Kidney (tissue), 14 donors: Measurements from ENCODE around the gene CRMP1. TPM values are rescaled to one million over a fixed set of nuclear protein-coding genes. Genes with fewer than 3 reads are reported as not detected.

Experiments used
- DNase-seq, 5 donors: peaks; one replicate each; pipeline ENCODE4 v3.0.0-alpha.2; 2013 to 2020
- FAIRE-seq: peaks from 2 replicates; lab custom pipeline; 2012; peaks lifted over from hg19 to GRCh38; lab: Jason Lieb, UNC
- H3K27ac ChIP-seq, 2 donors: one replicate each; pipeline ENCODE4 v1.7.0; 2013; ENCODE audit warnings: low read depth in 2 of 2, low read length in 2 of 2, inconsistent platforms in 1 of 2
- H3K27me3 ChIP-seq: one replicate; pipeline ENCODE4 v1.7.1; 2013; ENCODE audit warnings: low read length, inconsistent platforms; ENCODE audit not compliant: control insufficient read depth, insufficient read depth
- H3K36me3 ChIP-seq, 3 donors: one replicate each; pipeline versions ENCODE4 v1.7.0 to v1.7.1; 2013; ENCODE audit warnings: low read length in 3 of 3, control low read depth in 1 of 3, inconsistent platforms in 1 of 3; ENCODE audit not compliant: insufficient read depth in 3 of 3, control insufficient read depth in 2 of 3
- H3K4me1 ChIP-seq, 3 donors: one replicate each; pipeline versions ENCODE4 v1.7.0 to v1.7.1; 2013; ENCODE audit warnings: low read length in 3 of 3, inconsistent platforms in 1 of 3, low read depth in 1 of 3; ENCODE audit not compliant: control insufficient read depth in 2 of 3, insufficient read depth in 2 of 3
- H3K4me3 ChIP-seq, 3 donors: one replicate each; pipeline versions ENCODE4 v1.7.0 to v1.8.1; 2013; ENCODE audit warnings: low read length in 3 of 3, control low read depth in 1 of 3, inconsistent platforms in 1 of 3
- H3K9ac ChIP-seq, 3 donors: one replicate each; pipeline versions ENCODE4 v1.7.0 to v1.7.1; 2013; ENCODE audit warnings: low read length in 3 of 3, control low read depth in 1 of 3, inconsistent platforms in 1 of 3
- H3K9me3 ChIP-seq, 3 donors: one replicate each; pipeline versions ENCODE4 v1.7.0 to v1.7.1; 2013; ENCODE audit warnings: low read length in 3 of 3, control low read depth in 1 of 3, inconsistent platforms in 1 of 3; ENCODE audit not compliant: control insufficient read depth in 2 of 3, insufficient read depth in 1 of 3
- intact Hi-C: fragments of 100-400 bp; cut with DNase I; formaldehyde crosslinking; loops from one replicate; pipeline ENCODE4 v1.11.1; 2022
- polyA plus RNA-seq: library from polyadenylated mRNA; stranded (reverse); fragments of 350-450 nt; fragmentation: Illumina TruSeq; extraction: RNeasy Lipid Tissue Mini Kit (QIAGEN cat#74804); gene quantifications from one replicate; pipeline ENCODE4 v1.2.3, GENCODE V29; 2014; ENCODE audit warnings: low read depth, low replicate concordance; ENCODE audit not compliant: insufficient read depth
- total RNA-seq: library from RNA; stranded (reverse); fragmentation: NEBNext Ultra II Directional; extraction: Animal tissue kit (Norgen Biotek cat#: 25700); gene quantifications from one replicate; pipeline ENCODE4 v1.2.1, GENCODE V29; 2021
- TF ChIP-seq, protein P1 (sequence below): IDR thresholded peaks from 3 replicates; pipeline ENCODE4 v1.5.1; 2012; ENCODE audit warnings: mild to moderate bottlenecking, moderate library complexity, borderline replicate concordance; ENCODE audit not compliant: insufficient read depth; ENCODE audit errors: extremely low read depth
- donor health status: control.
- donor health status: control.
- donor health status: control.
- donor health status: control.
- donor health status: control.
- donor health status: DM: yes; HTN: yes; CAD: no.
- donor health status: Normal renal cell carcinoma (clear cell type).

Gene CRMP1
- total and polyA plus RNA-seq, 2 donors from 2014 or later = 0.26 to 0.66 TPM

DNA sequence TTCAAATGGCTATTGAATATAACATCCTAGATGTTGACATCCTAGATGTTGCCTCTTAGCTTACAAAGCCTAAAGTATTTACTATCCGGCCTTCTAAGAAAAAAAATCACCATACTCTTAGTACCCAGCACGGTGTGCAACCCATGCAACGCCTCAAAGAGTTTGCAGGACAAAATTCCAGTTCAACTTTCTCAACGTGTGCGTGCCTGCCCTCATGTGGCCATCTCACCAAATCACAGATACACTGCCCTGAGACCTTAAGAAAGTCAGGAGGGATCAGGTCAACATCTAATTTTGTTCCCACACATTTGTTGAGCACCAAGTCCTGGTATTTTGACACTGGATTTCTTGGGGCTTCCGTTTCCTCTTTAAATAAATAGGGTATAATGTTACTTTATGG lies 68.3 kb downstream of the CRMP1 start:
- H3K9me3 ChIP-seq = no peaks in the 10 kb centered on the region
- no peaks in the 10 kb centered on the region for H3K27me3 ChIP-seq
- H3K4me3 ChIP-seq = no peak overlapping the region
- peaks cover 0 to 9% (median 0%) of the 10 kb centered on the region in 3 donors for H3K4me1 ChIP-seq
- H3K36me3 ChIP-seq = peaks cover 16 to 26% (median 25%) of the 10 kb centered on the region in 3 donors
- intact Hi-C loops = no loop called here
- no peak for FAIRE-seq
- H3K27ac ChIP-seq = no peak overlapping the region
- H3K9ac ChIP-seq = no peak overlapping the region
- DNase-seq = peak in 2 of 5 donors; percentile 33 to 43
- TF ChIP-seq, protein P1, sequence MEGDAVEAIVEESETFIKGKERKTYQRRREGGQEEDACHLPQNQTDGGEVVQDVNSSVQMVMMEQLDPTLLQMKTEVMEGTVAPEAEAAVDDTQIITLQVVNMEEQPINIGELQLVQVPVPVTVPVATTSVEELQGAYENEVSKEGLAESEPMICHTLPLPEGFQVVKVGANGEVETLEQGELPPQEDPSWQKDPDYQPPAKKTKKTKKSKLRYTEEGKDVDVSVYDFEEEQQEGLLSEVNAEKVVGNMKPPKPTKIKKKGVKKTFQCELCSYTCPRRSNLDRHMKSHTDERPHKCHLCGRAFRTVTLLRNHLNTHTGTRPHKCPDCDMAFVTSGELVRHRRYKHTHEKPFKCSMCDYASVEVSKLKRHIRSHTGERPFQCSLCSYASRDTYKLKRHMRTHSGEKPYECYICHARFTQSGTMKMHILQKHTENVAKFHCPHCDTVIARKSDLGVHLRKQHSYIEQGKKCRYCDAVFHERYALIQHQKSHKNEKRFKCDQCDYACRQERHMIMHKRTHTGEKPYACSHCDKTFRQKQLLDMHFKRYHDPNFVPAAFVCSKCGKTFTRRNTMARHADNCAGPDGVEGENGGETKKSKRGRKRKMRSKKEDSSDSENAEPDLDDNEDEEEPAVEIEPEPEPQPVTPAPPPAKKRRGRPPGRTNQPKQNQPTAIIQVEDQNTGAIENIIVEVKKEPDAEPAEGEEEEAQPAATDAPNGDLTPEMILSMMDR = peak; percentile 26

DNA sequence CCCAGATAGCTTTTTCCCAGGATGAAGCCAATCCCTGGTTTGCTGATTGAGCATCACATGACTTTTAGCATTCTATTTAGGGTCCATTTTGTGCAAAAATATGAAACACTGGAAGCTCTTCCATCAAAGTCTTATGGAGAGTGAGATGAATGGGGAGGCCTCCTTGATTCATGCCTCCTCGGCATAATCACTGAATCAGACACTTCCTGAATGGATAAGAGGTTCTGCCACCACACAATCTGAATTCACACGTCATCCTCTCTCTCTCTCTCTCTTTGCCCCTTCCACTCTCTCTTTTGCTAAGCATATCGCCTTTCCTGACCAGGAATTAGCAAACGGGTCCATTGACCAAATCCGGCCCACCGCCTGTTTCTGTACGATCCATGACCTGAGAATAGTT lies 68.7 kb downstream of the CRMP1 start:
- Histone ChIP-seq H3K4me3 (no peak overlapping the region), H3K9me3 (no peaks in the 10 kb centered on the region), H3K4me1 (peaks cover 0 to 9% (median 0%) of the 10 kb centered on the region in 3 donors), H3K27ac (no peak overlapping the region), H3K36me3 (peaks cover 16 to 29% (median 29%) of the 10 kb centered on the region in 3 donors), H3K27me3 (no peaks in the 10 kb centered on the region), H3K9ac (no peak overlapping the region)
- TF ChIP-seq, protein P1 = no peak
- no peak for DNase-seq
- intact Hi-C loops = no loop called here
- FAIRE-seq = no peak

DNA sequence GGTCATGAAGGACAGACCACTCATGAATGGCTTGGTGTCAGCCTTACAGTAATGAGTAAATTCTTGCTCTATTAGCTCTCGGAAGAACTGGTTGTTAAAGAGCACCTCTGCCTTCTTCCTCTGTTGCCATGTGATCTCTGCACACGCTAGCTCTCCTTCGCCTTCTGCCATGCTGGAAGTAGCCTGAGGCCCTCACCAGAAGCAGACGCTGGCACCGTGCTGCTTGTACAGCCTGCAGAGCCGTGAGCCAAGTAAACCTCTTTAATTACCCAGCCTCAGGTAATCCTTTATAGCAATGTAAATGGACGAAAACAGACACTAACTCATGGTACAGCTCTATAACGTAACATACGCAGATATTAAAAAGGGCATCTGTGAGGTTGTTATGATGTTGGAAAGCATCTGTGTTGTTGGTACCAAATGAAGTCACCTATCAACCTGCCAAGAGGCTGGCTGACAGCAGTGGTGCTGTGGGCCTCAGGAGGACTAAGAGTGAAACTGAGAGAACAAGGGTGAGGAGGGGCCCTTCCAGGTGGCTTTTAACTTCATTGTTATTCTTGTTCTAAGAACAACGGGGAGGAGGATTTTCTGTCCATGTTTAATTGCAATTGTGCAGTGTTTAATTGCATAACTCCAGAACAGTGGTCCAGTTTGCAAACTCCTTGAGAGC lies 69.2 kb downstream of the CRMP1 start:
- Histone ChIP-seq H3K9ac (no peak overlapping the region), H3K4me3 (no peak overlapping the region), H3K36me3 (peaks cover 16 to 34% (median 29%) of the 10 kb centered on the region in 3 donors), H3K9me3 (no peaks in the 10 kb centered on the region), H3K4me1 (peaks cover 0 to 9% (median 0%) of the 10 kb centered on the region in 3 donors), H3K27me3 (no peaks in the 10 kb centered on the region), H3K27ac (no peak overlapping the region)
- TF ChIP-seq, protein P1 = no peak
- no peak for DNase-seq
- FAIRE-seq = no peak
- intact Hi-C loops = no loop called here
